ENCODE measurements around the gene NR3C2. TPM values are rescaled to one million over a fixed set of nuclear protein-coding genes. Genes with fewer than 3 reads are reported as not detected.

Gene NR3C2
- total RNA-seq, 1 donor from 2014 or later, result 0.14 TPM

DNA sequence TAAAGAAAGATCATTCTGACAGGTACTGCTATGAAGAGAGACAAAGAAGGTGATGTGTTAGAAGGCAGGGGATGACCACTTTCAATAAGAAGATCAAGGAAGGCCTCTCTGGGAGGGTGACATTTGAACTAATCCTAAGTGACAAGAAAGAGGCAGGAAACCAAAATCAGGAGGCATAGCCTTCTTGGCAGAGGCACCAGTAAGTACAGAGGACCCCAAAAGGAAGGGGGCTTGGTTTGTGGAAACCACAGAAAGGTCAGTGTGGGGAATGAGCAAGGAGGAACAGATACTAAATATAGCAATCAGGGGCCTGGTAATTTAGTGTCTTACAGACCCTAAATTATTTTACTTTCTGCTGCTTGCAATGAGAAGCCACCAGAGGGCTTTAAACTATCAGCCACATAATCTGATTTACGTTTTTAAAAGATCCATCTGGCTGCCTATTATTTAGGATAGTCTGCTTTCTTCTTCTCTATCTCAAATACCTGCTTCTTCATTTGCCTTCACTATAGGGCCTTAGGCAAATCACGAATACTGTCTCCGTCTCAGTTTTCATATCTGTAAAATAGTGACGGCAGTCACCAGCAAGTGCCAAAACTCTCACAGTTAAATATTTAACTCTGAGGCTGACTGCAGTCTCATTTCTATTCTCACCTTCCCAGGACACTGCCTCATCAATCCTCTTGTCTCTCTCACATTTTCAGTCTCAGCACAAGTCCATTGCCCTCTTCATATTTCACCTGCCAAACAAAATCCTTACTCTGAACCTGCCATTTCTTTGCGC lies 16.7 kb downstream of the NR3C2 start:
- DNase-seq, result no peak
- no peaks in the 10 kb centered on the region for H3K4me1 Mint-ChIP-seq
- no peak overlapping the region for H3K4me3 Mint-ChIP-seq
- H3K9me3 Mint-ChIP-seq, result peaks cover 7% of the 10 kb centered on the region
- H3K27me3 Mint-ChIP-seq, result peaks cover 2% of the 10 kb centered on the region
- H3K36me3 Mint-ChIP-seq (ENCODE audit: low read depth), result no peaks in the 10 kb centered on the region
- no peak overlapping the region for H3K27ac Mint-ChIP-seq
- intact Hi-C loops (cut with micrococcal nuclease), result no loop called here

DNA sequence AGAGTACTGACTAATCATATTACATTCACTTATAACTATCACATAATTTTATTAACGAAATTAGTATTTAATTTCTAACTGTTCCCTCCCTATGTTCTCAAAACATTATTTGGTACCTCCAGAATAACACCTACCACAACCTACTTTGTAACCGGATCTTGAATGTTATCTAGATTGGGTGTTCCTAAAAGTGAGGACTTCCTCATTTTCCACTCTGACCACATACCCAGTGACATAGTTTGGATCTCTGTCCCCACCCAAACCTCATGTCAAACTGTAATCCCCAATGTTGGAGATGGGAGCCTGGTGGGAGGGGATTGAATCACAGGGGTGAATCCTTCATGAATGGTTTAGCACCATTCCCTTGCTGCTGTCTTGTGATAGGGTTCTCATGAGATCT lies 21.8 kb downstream of the NR3C2 start:
- Mint-ChIP-seq H3K4me1 (no peaks in the 10 kb centered on the region), H3K4me3 (no peak overlapping the region), H3K27me3 (no peaks in the 10 kb centered on the region), H3K9me3 (peaks cover 7% of the 10 kb centered on the region), H3K27ac (no peak overlapping the region), H3K36me3 (ENCODE audit: low read depth) (no peaks in the 10 kb centered on the region)
- intact Hi-C loops (cut with micrococcal nuclease), result no loop called here
- no peak for DNase-seq

DNA sequence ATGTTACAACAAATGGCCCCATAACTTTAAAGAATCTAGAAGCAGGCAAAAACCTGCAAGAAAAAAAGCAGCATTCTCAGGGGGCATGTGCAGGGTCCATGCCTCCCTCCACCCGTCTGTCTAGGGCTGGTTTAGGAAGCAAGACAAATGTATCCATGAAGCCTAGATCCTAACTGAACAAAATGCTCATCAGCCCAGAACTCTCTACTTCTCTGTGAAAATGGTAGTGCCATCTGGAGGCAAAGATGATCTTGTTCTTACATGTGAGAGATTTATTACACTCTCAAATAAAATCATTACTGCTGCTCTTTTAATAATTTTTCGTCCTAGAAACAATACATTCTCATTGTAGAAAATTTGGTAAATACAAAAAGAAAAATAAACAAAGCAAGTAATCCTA lies 26.7 kb downstream of the NR3C2 start:
- DNase-seq, result no peak
- H3K4me1 Mint-ChIP-seq, result no peaks in the 10 kb centered on the region
- no peaks in the 10 kb centered on the region for H3K36me3 Mint-ChIP-seq (ENCODE audit: low read depth)
- no peak overlapping the region for H3K27ac Mint-ChIP-seq
- no peaks in the 10 kb centered on the region for H3K27me3 Mint-ChIP-seq
- intact Hi-C loops (cut with micrococcal nuclease), result no loop called here
- no peaks in the 10 kb centered on the region for H3K9me3 Mint-ChIP-seq
- H3K4me3 Mint-ChIP-seq, result no peak overlapping the region

DNA sequence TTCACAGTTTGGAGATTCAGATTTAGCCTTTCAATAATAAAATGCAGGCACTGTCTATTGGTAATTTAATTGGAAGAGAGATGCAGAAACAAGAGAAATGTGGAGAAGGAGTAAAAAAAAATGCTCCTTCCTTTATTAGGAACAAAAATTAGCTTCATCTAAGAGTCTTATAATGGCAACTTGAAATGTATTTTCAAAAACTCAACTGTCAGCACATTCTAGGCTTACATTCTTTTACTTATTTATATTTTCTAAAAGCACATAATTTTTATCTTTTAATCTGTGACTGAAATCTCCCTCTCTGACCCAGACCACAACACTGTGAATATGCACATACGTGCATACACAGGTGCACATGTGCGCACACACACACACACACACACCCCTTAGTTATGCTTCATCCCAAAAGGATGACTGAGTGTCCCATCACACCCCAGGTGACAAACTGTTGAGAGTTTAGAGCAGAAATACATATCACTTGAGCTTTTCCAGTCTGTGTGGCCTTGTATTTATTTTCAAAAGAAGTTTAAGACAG lies 29.7 kb downstream of the NR3C2 start:
- DNase-seq, result no peak
- intact Hi-C loops (cut with micrococcal nuclease), result no loop called here
- Mint-ChIP-seq H3K27me3 (no peaks in the 10 kb centered on the region), H3K4me3 (no peak overlapping the region), H3K36me3 (ENCODE audit: low read depth) (no peaks in the 10 kb centered on the region), H3K4me1 (no peaks in the 10 kb centered on the region), H3K9me3 (no peaks in the 10 kb centered on the region), H3K27ac (no peak overlapping the region)

DNA sequence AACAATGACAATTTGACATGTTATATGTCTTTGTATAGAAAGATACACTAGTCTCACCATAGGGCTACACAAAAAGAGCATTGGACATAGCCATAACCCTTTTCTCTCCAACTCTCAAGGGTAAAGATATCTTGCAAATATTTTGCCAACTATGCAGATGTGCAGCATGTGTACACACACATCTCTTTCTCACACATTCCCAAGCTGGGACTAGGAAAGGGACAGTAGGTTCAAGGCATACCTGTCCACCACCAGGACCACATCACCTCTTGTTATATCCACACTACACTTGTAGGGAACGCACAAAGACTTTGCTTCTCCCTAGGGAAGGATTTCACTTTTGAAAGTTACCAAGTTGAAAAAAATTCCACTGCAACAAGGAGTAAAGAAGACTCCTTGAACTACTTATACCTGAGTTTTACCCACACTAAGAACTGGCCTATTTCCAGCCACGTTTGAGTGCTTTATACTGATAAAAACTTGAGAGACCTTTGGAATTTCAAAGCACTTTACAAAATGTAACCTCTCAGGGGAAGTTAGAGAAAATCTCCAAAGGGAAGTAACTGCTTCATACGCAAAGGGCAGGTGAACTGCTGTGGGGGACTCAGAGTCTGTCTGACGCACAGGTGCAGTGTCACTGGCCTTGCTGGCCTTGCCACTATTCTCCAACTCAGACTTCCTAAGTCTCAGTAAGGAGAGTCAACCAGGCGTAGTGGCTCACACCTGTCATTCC lies 36.9 kb downstream of the NR3C2 start:
- Mint-ChIP-seq H3K4me1 (no peaks in the 10 kb centered on the region), H3K9me3 (no peaks in the 10 kb centered on the region)
- intact Hi-C loops (cut with micrococcal nuclease), result no loop called here

DNA sequence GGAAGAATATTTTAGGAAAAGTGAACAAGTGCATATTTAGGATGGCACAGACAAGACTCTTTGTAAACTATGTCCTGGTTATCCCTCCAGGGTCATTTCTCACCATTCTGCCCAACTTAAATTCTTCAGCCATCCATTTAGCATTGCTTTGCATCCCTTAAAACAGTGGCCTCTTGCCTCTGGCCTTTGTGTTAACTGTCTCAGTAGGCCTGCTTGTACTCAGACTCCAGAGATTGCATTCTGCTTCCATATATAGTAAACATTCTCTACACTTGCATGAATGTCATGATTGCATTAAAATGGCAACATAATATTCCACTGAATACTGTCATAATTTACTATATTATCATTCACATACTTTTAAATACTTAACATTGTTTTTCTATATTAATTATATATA lies 43.2 kb downstream of the NR3C2 start:
- Mint-ChIP-seq H3K27me3 (no peaks in the 10 kb centered on the region), H3K36me3 (ENCODE audit: low read depth) (no peaks in the 10 kb centered on the region), H3K9me3 (no peaks in the 10 kb centered on the region), H3K4me1 (no peaks in the 10 kb centered on the region), H3K4me3 (no peak overlapping the region), H3K27ac (no peak overlapping the region)
- no peak for DNase-seq
- intact Hi-C loops (cut with micrococcal nuclease), result no loop called here

More for the DNA sequence above, 36.9 kb downstream of the NR3C2 start:
- no peaks in the 10 kb centered on the region for H3K27me3 Mint-ChIP-seq
- no peak overlapping the region for H3K4me3 Mint-ChIP-seq
- DNase-seq, result no peak
- no peak overlapping the region for H3K27ac Mint-ChIP-seq
- no peaks in the 10 kb centered on the region for H3K36me3 Mint-ChIP-seq (ENCODE audit: low read depth)

DNA sequence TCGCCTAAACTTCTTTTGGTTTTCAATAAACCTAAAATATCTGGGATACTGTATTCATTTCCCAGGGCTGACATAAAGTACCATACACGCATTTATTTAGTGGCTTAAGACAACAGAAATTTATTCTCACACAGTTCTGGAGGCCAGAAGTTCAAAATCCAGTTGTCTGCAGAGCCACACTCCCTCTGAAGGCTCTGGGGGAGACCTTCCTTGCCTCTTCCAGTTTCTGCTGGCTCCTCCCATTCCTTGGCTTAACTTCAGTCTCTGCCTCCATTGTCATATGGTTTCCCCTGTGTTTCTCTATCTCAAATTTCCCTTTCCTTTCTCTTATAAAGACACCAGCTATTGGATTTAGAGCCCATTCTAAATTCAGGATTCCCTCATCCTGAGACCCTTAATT lies 44.4 kb downstream of the NR3C2 start:
- intact Hi-C loops (cut with micrococcal nuclease), result no loop called here
- H3K4me1 Mint-ChIP-seq, result no peaks in the 10 kb centered on the region
- no peak for DNase-seq
- no peaks in the 10 kb centered on the region for H3K36me3 Mint-ChIP-seq (ENCODE audit: low read depth)
- no peaks in the 10 kb centered on the region for H3K9me3 Mint-ChIP-seq
- H3K27me3 Mint-ChIP-seq, result no peaks in the 10 kb centered on the region
- no peak overlapping the region for H3K27ac Mint-ChIP-seq
- H3K4me3 Mint-ChIP-seq, result no peak overlapping the region

DNA sequence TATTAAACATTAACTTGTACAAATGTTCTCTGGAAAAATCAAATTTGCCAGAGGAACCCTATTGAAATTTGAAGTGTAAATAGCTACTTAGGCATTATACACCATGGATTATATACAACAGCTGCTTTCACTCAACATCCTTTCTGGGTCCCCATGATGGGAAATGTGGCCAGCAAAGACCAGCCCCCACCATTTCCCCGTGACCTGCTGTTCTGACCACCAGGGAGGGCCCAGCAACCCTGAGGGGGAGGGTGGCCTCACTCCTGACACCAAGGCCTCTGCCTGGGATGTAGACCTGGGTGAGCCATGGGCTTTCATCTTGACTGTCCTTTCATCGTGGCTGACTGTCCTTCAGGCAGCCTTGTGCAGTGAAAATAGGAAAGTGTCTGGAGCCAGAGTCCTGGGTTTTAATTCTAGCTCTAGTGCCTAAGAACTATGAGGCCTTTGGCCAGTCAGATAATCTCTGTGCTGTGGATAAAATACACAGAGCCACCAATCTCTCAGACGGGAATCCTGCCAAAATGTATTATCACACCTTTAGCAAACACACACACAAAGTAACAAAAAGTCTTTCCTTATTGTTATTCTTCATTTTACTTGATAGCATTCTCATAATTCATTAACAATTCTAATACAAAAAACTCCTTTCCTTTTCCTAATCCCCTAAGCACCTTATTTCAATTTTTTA lies 45.1 kb downstream of the NR3C2 start:
- Mint-ChIP-seq H3K27ac (no peak overlapping the region), H3K9me3 (no peaks in the 10 kb centered on the region), H3K4me1 (no peaks in the 10 kb centered on the region), H3K4me3 (no peak overlapping the region), H3K27me3 (no peaks in the 10 kb centered on the region), H3K36me3 (ENCODE audit: low read depth) (no peaks in the 10 kb centered on the region)
- intact Hi-C loops (cut with micrococcal nuclease), result no loop called here
- DNase-seq, result no peak

DNA sequence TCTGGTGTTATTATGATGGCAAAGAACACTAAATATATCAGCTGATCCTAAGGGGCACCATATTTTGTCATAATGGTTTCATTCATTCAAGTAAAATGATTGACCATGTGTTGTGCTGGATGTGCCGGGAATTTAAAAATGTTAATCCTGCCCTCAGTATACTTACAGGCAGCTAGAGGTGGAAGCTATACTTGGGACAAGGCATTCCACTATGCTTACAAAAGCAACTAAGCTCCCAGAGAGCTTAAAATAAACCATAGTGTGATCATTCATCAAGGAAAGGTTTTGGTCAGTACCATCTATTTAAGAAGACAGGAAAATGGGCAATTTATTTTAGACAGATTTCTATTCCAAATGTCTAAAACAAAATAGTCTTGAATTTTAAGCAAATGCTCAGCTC lies 46.4 kb downstream of the NR3C2 start:
- intact Hi-C loops (cut with micrococcal nuclease), result no loop called here
- no peak for DNase-seq
- H3K4me3 Mint-ChIP-seq, result no peak overlapping the region
- no peaks in the 10 kb centered on the region for H3K4me1 Mint-ChIP-seq
- no peaks in the 10 kb centered on the region for H3K27me3 Mint-ChIP-seq
- no peak overlapping the region for H3K27ac Mint-ChIP-seq
- no peaks in the 10 kb centered on the region for H3K36me3 Mint-ChIP-seq (ENCODE audit: low read depth)
- no peaks in the 10 kb centered on the region for H3K9me3 Mint-ChIP-seq

DNA sequence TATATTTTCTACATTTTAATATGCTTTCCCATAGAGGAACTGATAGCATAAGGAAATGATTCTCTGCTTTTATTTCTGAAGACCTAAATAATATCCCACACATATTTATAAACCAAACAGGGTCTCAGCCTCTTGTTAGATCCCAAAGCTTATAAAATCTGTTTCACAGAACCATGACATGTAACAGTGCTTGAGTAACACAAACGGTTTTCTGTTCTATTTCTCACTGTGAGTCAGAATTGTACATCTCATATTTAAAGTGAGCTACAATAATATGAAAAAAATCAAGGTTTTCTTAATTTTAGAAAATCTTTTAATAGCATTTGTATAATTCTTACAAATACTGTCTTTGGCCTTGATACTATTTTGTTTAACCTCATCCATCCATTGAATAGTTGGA lies 51.2 kb downstream of the NR3C2 start:
- Mint-ChIP-seq H3K9me3 (no peaks in the 10 kb centered on the region), H3K4me3 (no peak overlapping the region), H3K4me1 (no peaks in the 10 kb centered on the region), H3K36me3 (ENCODE audit: low read depth) (no peaks in the 10 kb centered on the region), H3K27me3 (no peaks in the 10 kb centered on the region), H3K27ac (no peak overlapping the region)
- intact Hi-C loops (cut with micrococcal nuclease), result no loop called here
- no peak for DNase-seq

DNA sequence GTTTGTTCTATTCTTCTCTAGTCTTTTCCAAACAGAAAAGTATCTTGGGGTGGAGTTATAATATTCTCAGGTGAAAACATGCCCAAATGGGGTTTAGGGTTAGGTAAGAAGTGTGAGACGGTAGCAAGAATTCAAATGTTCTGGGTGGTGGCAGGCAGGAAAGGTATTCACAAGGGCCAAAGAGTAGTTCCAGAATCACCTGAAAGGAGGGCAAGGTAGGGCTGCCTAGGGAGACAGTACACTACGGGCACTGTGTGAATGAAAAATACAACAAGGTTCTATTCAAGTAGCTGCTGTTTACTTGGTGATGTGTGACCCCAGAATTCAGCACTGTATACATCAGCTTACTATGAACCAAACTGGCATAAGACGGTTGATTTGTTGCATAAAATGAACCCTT lies 51.9 kb downstream of the NR3C2 start:
- DNase-seq, result no peak
- Mint-ChIP-seq H3K9me3 (no peaks in the 10 kb centered on the region), H3K27ac (no peak overlapping the region), H3K27me3 (no peaks in the 10 kb centered on the region), H3K36me3 (ENCODE audit: low read depth) (no peaks in the 10 kb centered on the region), H3K4me3 (no peak overlapping the region), H3K4me1 (no peaks in the 10 kb centered on the region)
- intact Hi-C loops (cut with micrococcal nuclease), result no loop called here

DNA sequence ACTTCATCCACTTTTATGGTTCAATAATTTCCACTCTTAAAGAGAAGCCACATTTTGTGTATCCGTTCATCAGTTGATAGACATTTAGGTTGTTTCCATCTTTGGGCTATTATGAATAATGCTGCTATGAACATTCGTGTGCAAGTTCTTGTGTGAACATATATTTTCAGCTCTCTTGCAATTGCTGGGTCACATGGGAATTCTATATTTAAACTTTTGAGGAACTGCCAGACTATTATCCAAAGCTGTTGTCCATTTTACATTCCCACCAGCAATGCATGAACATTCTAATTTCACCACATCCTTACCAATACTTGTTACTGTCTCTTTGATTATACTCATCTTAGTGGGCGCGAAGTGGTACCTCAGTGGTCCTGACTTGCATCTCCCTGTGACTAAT lies 61.9 kb downstream of the NR3C2 start:
- no peaks in the 10 kb centered on the region for H3K36me3 Mint-ChIP-seq (ENCODE audit: low read depth)
- H3K27ac Mint-ChIP-seq, result no peak overlapping the region
- intact Hi-C loops (cut with micrococcal nuclease), result no loop called here
- H3K4me1 Mint-ChIP-seq, result no peaks in the 10 kb centered on the region
- no peak overlapping the region for H3K4me3 Mint-ChIP-seq
- no peaks in the 10 kb centered on the region for H3K9me3 Mint-ChIP-seq
- no peak for DNase-seq
- H3K27me3 Mint-ChIP-seq, result no peaks in the 10 kb centered on the region

DNA sequence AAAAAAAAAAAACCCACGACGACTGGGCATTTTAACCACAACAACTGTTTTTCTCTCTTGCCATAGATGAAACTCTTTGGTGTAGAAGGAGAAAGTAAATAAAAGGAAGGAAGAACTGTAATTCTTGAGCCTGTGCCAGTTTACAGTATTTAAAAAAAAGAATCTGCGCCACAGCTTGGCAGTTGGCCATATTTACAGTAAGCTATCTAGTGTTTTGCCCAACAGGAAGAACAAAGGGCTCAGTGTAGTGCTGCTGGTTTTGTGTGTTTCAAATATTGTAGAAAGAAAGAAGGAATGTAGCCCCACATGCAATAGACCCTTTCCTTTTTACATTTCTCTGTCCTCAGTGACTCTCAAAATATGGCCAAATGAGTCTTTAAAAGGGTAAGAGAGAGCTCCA lies 66.1 kb downstream of the NR3C2 start:
- Mint-ChIP-seq H3K36me3 (ENCODE audit: low read depth) (no peaks in the 10 kb centered on the region), H3K4me1 (no peaks in the 10 kb centered on the region), H3K9me3 (no peaks in the 10 kb centered on the region), H3K4me3 (no peak overlapping the region), H3K27me3 (no peaks in the 10 kb centered on the region), H3K27ac (no peak overlapping the region)
- no peak for DNase-seq
- intact Hi-C loops (cut with micrococcal nuclease), result no loop called here

DNA sequence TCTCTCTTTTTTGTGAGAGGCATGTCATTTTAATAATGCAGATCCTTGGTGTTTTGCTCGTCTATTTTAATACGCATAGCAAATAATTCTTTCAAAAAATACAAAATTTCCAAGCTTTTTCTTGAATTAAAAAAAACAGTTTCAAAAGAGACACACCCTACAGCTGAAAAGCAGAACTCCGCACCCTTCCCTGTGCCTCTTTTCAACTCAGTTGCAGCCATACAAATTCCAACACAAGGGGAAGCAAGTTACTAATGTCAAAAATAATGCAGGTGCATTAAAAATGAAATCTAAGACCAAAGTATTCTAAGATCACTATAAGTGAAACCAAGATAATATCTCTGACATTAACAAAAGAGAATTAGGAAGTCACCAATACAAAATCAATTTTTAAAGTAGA lies 66.6 kb downstream of the NR3C2 start:
- intact Hi-C loops (cut with micrococcal nuclease), result no loop called here
- no peaks in the 10 kb centered on the region for H3K4me1 Mint-ChIP-seq
- H3K36me3 Mint-ChIP-seq (ENCODE audit: low read depth), result no peaks in the 10 kb centered on the region
- no peaks in the 10 kb centered on the region for H3K9me3 Mint-ChIP-seq
- no peak for DNase-seq
- no peaks in the 10 kb centered on the region for H3K27me3 Mint-ChIP-seq
- H3K27ac Mint-ChIP-seq, result no peak overlapping the region
- H3K4me3 Mint-ChIP-seq, result no peak overlapping the region
